NK-92 (cell line): Measurements from ENCODE around the gene DENND1C.

Experiments used
- DNase-seq: peaks from one replicate; lab custom pipeline; 2025; ENCODE audit not compliant: unreplicated experiment; lab: John Stamatoyannopoulos, UW

The DENND1C gene

DNA sequence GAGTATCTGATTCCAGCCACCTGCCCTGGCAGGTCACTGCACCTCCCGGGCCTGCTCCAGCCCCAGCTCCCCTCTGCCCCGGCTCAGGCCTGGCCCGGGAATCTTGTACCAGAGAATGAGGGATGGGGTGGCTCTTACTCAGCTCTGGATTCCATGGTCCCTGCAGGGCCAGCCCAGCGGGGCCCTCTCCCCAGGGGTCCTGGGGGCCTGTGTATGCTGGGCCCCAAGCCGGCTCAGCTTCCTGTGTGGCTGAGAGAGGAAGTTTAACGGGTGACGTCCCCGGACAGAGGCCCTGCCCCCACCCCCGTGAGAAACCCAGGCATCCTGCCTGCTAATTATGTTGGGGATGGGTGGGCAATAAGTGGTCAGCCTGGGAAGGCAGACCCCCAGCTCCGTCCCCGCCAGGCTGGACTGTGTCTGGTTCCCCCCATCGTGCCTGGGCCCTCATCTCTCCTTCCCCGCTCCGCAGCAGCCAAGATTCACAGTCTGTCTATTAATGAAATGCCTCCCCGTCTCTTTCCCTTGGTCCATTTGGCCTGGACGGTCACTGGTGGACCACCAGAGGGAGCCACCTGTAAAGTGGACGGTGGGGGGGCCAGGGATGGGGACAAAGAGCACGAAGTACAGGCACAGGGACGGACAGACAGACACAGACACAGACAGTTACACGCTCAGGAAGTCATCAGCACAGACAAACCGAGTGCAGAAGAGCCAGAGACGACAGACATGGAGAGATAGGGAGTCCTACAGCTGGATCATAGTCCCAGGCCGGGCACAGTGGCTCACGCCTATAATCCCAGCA, at the start of gene DENND1C:
Gene DENND1C (minus strand): TSS at position 247 of the 802 bp plus-strand sequence. CDS start 92 bp downstream, at position 155.
- DNase-seq, result no peak

- no peak for DNase-seq
Observed at GRCh38 chr19:6530386-6531162, 49.0 kb upstream of the DENND1C start, which contains the start of gene TNFSF9. TSS of gene TNFSF9 (plus strand) at chr19:6531026. CDS start at chr19:6531037, 11 bp downstream.

DNA sequence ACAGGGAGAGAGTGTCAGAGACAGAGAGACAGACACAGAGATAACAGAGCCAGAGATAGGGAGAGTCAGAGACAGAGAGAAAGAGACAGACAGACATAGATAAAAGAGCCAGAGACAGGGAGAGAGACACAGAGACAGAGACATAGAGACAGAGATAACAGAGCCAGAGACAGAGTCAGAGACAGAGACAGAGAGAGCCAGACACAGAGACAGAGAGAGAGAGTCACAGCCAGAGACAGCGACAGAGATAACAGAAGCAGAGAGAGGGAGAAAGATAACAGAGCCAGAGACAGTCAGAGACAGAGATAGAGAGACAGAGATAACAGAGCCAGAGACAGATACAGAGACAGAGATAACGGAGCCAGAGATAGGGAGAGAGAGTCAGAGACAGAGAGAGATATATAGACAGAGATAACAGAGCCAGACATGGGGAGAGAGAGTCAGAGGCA, 48.4 kb upstream of the DENND1C start:
- DNase-seq, result no peak

GRCh38 chr19:6529351-6529750, 47.8 kb upstream of the DENND1C start:
- no peak for DNase-seq

GRCh38 chr19:6528544-6529121, 47.0 kb upstream of the DENND1C start:
- no peak for DNase-seq

GRCh38 chr19:6527893-6528543, 46.4 kb upstream of the DENND1C start:
- DNase-seq, result no peak

DNA sequence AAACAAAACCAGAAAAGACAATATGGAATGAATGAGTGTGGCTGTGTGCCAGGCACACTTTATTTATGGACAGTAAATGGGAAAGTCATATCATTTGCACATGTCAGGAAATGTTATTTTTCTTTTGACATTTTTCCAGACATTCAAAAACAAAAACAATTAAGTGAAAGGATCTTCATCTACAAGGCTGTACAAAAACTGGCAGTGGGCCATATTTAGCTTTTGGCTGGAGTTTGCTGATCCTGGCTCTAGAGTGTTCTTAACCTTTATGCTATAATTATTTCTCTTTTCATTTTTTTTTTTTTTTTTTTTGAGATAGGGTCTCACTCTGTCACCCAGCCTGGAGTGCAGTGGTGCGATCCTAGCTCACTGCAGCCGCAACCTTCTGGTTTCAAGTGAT, 42.7 kb upstream of the DENND1C start:
- no peak for DNase-seq

DNA sequence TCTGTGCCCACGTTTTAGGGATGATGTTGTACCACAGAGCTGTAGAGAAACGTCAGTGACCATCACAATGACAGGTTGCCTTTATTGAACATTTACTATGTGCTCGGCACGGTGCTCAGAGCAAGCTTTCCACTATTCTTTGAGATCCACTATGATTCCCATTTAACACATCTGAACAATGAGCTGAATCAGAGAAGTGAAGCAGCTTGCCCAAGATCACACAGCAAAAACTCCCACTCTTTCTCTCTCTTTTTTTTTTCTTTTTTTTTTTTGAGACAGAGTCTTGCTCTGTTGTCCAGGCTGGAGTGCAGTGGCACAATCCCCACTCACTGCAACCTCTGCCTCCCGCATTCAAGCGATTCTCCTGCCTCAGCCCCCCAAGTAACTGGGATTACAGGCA, 41.1 kb upstream of the DENND1C start:
- DNase-seq, result no peak

GRCh38 chr19:6521718-6522646, 40.4 kb upstream of the DENND1C start:
- no peak for DNase-seq

- DNase-seq, result no peak
Observed at GRCh38 chr19:6519289-6519688, 37.7 kb upstream of the DENND1C start.

DNA sequence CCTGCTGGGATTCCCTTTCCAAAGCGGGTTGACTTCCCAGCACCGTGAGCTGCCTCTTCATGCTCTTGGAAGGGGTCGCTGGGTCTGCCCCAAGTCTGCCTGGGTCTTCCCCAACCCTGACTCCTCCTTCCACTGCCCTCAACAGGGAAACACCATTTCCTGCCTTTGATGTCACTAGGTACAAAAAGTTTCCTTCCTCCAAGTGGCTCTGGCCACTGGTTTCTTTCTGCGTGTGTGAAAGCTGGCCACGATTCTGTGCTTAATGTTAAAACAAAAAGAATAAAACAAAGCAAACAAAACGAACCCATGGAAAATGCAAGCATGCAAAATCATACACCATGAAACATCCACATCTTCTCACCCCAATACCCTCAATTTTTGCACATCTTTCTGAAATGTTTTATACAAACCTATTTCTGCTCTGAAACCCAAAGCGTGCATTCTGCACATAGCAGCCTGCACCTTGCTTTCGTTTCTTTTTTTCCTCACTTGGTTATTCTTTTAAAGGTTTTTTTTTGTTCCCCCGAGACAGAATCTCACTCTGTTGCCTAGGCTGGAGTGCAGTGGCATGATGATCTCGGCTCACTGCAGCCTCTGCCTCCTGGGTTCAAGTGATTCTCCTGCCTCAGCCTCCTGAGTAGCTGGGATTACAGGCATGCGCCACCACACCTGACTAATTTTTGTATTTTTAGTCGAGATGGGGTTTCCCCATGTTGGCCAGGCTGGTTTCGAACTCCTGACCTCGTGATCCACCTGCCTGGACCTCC, 36.7 kb upstream of the DENND1C start:
- DNase-seq, result no peak

GRCh38 chr19:6516659-6517291, 35.2 kb upstream of the DENND1C start:
- DNase-seq, result no peak

GRCh38 chr19:6516018-6516658, 34.6 kb upstream of the DENND1C start:
- DNase-seq, result no peak

DNA sequence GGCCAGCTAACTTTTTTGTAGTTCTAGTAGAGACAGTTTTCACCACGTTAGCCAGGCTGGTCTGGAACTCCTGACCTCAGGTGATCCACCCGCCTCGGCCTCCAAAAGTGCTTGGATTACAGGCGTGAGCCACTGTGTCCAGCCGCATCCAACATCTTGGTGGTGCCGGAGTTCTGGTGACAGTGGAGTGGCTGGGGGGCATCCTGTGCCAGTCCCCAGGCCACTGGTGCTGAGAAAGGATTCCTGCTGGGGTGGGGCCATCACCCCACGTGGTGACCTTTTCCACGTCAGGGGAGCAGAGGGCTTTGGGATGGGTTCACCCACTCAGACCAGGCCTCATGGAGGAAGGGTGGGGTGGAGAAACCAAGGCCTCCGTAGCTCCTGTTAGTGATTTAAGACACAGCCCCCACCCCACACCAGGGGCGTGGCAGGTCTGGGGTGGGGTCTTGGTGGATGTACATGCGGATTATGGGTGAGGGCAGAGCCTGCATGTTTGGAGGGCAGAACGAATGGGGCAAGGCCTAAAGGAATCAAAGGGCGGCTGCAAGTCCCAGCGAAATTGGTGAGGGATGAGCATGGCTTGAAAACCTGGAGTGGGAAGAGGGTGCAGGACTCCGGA, 33.4 kb upstream of the DENND1C start:
- DNase-seq, result no peak

GRCh38 chr19:6514089-6514488, 32.5 kb upstream of the DENND1C start:
- DNase-seq, result no peak

DNA sequence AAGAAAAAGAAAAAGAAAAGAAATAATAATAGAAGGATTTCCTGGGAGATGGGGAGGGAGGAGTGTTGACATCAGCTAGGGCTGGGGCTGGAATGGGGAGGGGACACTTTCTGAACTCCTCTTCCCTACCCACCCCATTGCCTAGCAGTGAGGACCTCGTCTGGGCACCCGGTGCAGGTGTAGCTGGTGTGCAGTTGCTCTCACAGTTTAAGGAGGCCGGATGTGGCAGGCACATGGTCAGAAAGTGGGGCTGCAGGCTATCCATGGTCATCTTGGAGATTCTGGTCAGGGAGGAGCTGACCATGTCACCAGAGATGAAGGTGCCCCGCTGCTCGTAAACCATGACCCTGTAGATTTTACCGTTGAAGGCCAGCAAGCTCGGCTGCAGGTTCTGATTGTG, 29.0 kb upstream of the DENND1C start:
- DNase-seq, result no peak

DNA sequence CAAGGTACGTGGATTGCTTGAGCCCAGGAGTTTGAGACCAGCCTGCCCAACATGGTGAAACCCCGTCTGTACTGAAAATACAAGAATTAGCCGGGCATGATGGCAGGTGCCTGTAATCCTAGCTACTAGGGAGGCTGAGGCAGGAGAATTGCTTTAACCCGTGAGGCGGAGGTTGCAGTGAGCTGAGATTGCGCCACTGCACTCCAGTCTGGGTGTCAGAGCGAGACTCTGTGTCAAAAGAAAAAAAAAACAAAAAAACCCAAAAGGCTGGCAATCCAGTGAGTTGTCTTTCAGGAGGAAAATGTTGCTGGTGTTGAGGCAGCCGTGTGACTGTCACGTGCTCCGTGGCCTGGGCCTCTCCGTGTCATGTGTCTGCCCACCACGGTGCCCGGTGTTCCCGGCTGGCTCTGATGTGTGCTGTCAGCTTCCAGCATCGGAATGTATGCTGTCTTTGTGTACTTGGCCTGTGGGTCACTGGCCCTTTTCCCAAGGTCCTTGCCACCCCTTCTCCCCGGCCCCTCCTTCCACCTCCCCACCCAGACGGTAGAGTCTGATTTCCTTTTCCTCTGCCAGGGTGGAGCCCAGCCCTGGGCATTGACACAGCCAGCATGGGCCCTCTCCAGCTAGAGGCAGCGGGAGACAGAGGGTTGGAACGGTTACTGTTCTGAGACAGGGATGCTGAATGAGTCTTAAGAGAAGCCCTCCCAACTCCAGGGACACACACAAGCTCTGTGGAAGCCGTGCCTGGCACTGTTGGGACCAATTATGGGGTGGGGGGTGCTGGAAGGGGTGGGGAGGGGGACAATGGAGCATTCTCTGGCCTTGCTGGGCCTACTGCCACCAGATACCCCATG, 27.8 kb upstream of the DENND1C start:
- no peak for DNase-seq
